NCI-H146 treated with DMSO at 0.1 percent for 48 hours (cell line): Measurements from ENCODE around the gene SMIM29.
A peak's percentile ranks its signal among the peaks of the same experiment; 100 is the strongest.

Experiments
- DNase-seq: peaks from one replicate; lab custom pipeline; 2025; ENCODE audit not compliant: unreplicated experiment; lab: John Stamatoyannopoulos, UW

SMIM29 gene

GRCh38 chr6:34241351-34242215, 7.2 kb downstream of the SMIM29 start:
- DNase-seq, result no peak

- no peak for DNase-seq
Observed at GRCh38 chr6:34240329-34241248, 8.2 kb downstream of the SMIM29 start.

- no peak for DNase-seq
Observed at GRCh38 chr6:34239893-34240292, 8.9 kb downstream of the SMIM29 start.

GRCh38 chr6:34239500-34239825, 9.3 kb downstream of the SMIM29 start:
- DNase-seq, result no peak

GRCh38 chr6:34238585-34239499, 10.0 kb downstream of the SMIM29 start:
- DNase-seq, result no peak

GRCh38 chr6:34237722-34238584, 10.9 kb downstream of the SMIM29 start:
- DNase-seq, result peak; percentile 3

- no peak for DNase-seq
Observed at GRCh38 chr6:34237316-34237721, 11.5 kb downstream of the SMIM29 start.

- DNase-seq, result peak; percentile 62
Observed at GRCh38 chr6:34236443-34237315, 12.1 kb downstream of the SMIM29 start, which contains the start of gene HMGA1. Gene HMGA1, plus strand, starts transcription at chr6:34236873. Its CDS starts 3,908 bp downstream, at chr6:34240781.

- no peak for DNase-seq
Observed at GRCh38 chr6:34236131-34236442, 12.7 kb downstream of the SMIM29 start.

GRCh38 chr6:34235307-34236130, 13.3 kb downstream of the SMIM29 start:
- DNase-seq, result no peak

GRCh38 chr6:34234667-34235306, 14.0 kb downstream of the SMIM29 start:
- no peak for DNase-seq

- no peak for DNase-seq
Observed at GRCh38 chr6:34233867-34234266, 14.9 kb downstream of the SMIM29 start.

- no peak for DNase-seq
Observed at GRCh38 chr6:34232901-34233300, 15.9 kb downstream of the SMIM29 start.

- no peak for DNase-seq
Observed at GRCh38 chr6:34231566-34232336, 17.1 kb downstream of the SMIM29 start.

GRCh38 chr6:34230653-34231371, 18.0 kb downstream of the SMIM29 start:
- DNase-seq, result no peak

- no peak for DNase-seq
Observed at GRCh38 chr6:34229877-34230276, 18.9 kb downstream of the SMIM29 start.
